K562 (cell line): ENCODE data around the gene FOXA3. TPM values are rescaled to one million over a fixed set of nuclear protein-coding genes. Genes with fewer than 3 reads are reported as not detected.

Experiments used
- FOXM1 ChIP-seq, 2 experiments: fragments of 450-650 bp in 1 of 2; sonication (generic) in 1 of 2; formaldehyde crosslinking in 1 of 2; IDR thresholded peaks; 2 replicates each; pipeline versions ENCODE4 v1.6.1 to v1.9.0; 2017 to 2022; ENCODE audit warnings: low read depth in 2 of 2, mild to moderate bottlenecking in 2 of 2, missing genetic modification reagents in 1 of 2, moderate library complexity in 1 of 2
- NR1H2 ChIP-seq: sonication (generic); formaldehyde crosslinking; IDR thresholded peaks from 2 replicates; pipeline ENCODE4 v1.4.0; 2020; ENCODE audit warnings: mild to moderate bottlenecking, missing genetic modification reagents
- PYGO2 ChIP-seq: fragments of 450-650 bp; IDR thresholded peaks from 2 replicates; pipeline ENCODE4 v1.6.1; 2016; ENCODE audit warnings: mild to moderate bottlenecking, missing genetic modification characterization, moderate library complexity, missing compliant biosample characterization
- USF1 ChIP-seq: sonication (generic); formaldehyde crosslinking; IDR thresholded peaks from 2 replicates; pipeline ENCODE4 v1.9.0; 2022; ENCODE audit warnings: mild to moderate bottlenecking, missing genetic modification reagents
- USF2 ChIP-seq: sonication (generic); formaldehyde crosslinking; IDR thresholded peaks from 2 replicates; pipeline ENCODE4 v1.5.0; 2020; ENCODE audit warnings: missing genetic modification reagents
- ZNF766 ChIP-seq: fragments of 200-800 bp; sonication (Bioruptor generic); conservative IDR thresholded peaks from 2 replicates; pipeline ENCODE4 v1.6.1; 2016; ENCODE audit warnings: missing genetic modification characterization, missing compliant biosample characterization
- polyA plus RNA-seq, 8 experiments: library from polyadenylated mRNA; depleted of rRNA in 4 of 8; stranded (reverse) in 5 of 8; unstranded in 3 of 8; fragments of >200 nt; fragmentation: Nextera tagmentation in 2 of 8; fragmentation: Illumina TruSeq in 1 of 8; extraction: Ambion mirVana in 2 of 8; extraction: Trizol in 1 of 8; gene quantifications; 2 replicates each; pipeline versions ENCODE4 v1.2.1 to v1.2.3, GENCODE V29; 2011 to 2014; ENCODE audit warnings: inconsistent platforms in 1 of 8, missing spikeins in 1 of 8
- total RNA-seq, 7 experiments: library from RNA; depleted of rRNA in 6 of 7; stranded (reverse); fragments of >200 nt in 6 of 7; fragmentation: Illumina TruSeq in 2 of 7; extraction: Trizol in 2 of 7; gene quantifications; 2 replicates each; pipeline versions ENCODE4 v1.2.1 to v1.2.3, GENCODE V29; 2011 to 2021; ENCODE audit warnings: low replicate concordance in 1 of 7
- TF ChIP-seq, protein P1 (sequence below), 2 experiments: IDR thresholded peaks; 2 replicates each; pipeline ENCODE4 v1.6.1; 2011; ENCODE audit warnings: borderline replicate concordance in 1 of 2, control low read depth in 1 of 2, low read depth in 1 of 2, low read length in 1 of 2, mild to moderate bottlenecking in 1 of 2, mixed read lengths in 1 of 2, moderate library complexity in 1 of 2; ENCODE audit not compliant: insufficient read depth in 1 of 2, insufficient read length in 1 of 2, poor library complexity in 1 of 2, severe bottlenecking in 1 of 2; ENCODE audit errors: extremely low read depth in 1 of 2

The FOXA3 gene
- total and polyA plus RNA-seq, 9 of the 15 experiments (the other 6 are each of a cell fraction or from before 2014, with no cell fraction given), result 1.3 to 15.5 (median 4.7) TPM

DNA sequence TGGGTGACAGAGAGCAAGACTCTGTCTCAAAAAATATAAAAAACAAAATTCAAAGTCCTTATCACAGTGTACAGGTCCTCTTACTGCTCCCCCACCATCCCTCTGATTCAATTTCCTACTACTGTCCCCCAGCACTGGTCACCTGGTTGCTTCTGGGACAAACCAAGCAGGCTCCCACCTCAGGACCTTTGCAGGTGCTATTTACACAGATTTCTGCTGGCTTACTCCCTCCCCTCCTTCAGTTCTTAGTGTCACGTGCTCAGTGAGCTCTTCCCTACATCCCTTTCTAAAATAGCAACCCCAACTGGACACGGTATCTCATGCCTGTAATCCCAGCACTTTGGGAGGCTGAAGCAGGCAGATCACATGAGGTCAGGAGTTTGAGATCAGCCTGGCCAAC lies 15.8 kb downstream of the FOXA3 start (continued):
- no peak for TF ChIP-seq FOXM1 (IDR thresholded peaks at IDR 0.05; ENCODE audit: low read depth)
- no peak for TF ChIP-seq FOXM1 (CRISPR knock-in tag; IDR thresholded peaks at IDR 0.05; ENCODE audit: low read depth)
- no peak for TF ChIP-seq NR1H2 (CRISPR knock-in tag)
- peak; percentile 23; the same call in 1 of the 2 replicates for TF ChIP-seq USF2
- no peak for TF ChIP-seq ZNF766 (CRISPR knock-in tag)
- TF ChIP-seq USF1, result peak; percentile 64
- TF ChIP-seq PYGO2 (tag), result no peak
- TF ChIP-seq, protein P1, sequence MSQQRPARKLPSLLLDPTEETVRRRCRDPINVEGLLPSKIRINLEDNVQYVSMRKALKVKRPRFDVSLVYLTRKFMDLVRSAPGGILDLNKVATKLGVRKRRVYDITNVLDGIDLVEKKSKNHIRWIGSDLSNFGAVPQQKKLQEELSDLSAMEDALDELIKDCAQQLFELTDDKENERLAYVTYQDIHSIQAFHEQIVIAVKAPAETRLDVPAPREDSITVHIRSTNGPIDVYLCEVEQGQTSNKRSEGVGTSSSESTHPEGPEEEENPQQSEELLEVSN (IDR thresholded peaks at IDR 0.05; ENCODE audit: borderline replicate concordance in 1 of 2, extremely low read depth in 1 of 2, insufficient read depth in 1 of 2, insufficient read length in 1 of 2, low read depth in 1 of 2, low read length in 1 of 2, poor library complexity in 1 of 2, severe bottlenecking in 1 of 2), result no peak
